Measurements from ENCODE around the gene NCKAP5L.
"Not testable (repeated sequence)": the region's sequence is repeated elsewhere in the genome, so short reads cannot be mapped to it uniquely, and the experiment has no call there.

Gene NCKAP5L

DNA sequence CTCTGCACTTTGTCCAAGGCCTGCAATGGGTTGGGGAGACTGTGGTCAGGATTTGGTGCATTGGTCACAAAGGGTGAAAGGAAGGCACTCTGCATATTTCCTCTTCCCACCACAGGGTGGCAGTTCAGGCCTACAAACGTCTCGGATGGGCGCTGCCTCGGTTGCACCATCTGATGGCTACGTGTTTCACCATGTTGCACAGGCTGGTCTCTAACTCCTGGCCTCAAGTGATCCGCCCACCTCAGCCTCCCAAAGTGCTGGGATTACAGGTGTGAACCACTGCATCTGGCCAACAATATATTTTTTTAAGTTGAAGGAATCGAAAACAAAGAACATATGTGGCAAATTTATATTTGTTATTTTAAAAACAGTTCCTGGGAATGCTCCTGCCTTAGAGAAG, 51.8 kb downstream of the NCKAP5L start:
- in situ Hi-C loops (cut with HindIII; ENCODE audit: low sequenced_read_pairs), result no loop called here
- peak; percentile 43 for DNase-seq (ENCODE audit: low read depth)
- TF ChIP-seq CTCF (IDR thresholded peaks at IDR 0.05; ENCODE audit: low read depth, low read length, missing control alignments), result peak; percentile 75
- H3K4me3 ChIP-seq (ENCODE audit: low read depth, low read length), result no peak overlapping the region

GRCh38 chr12:49773102-49773501, 55.1 kb downstream of the NCKAP5L start:
- H3K4me3 ChIP-seq (ENCODE audit: low read depth, low read length); DNase-seq (ENCODE audit: low read depth); in situ Hi-C loops (cut with HindIII; ENCODE audit: low sequenced_read_pairs): not testable (repeated sequence)

DNA sequence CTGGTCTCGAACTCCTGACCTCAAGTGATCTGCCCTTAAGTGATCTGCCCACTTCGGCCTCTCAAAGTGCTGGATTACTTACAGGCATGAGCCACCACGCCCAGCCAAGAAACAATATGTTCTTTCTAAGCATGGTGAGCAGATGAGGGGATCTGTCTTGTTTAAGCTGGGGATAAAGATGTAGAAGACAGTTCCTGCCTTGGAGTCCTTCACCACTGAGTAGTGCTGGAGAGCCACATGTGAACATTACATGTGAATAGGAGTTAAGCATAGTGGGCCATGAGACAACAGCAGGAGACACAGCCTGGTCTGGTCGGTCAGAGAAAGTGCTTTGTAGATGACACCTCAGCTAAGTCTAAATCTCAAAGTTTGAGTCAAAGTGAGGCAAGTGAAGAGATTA, 60.9 kb downstream of the NCKAP5L start:
- in situ Hi-C loops (cut with HindIII; ENCODE audit: low sequenced_read_pairs), result loop anchor here (10.0 kb wide), 1 partner anchor 47 kb away; no protein-coding TSS in a partner anchor
- H3K4me3 ChIP-seq (ENCODE audit: low read depth, low read length), result no peak overlapping the region
- no peak for TF ChIP-seq CTCF (IDR thresholded peaks at IDR 0.05; ENCODE audit: low read depth, low read length, missing control alignments)
- DNase-seq (ENCODE audit: low read depth), result no peak

GRCh38 chr12:49766115-49766455, 62.1 kb downstream of the NCKAP5L start:
- in situ Hi-C loops (cut with HindIII; ENCODE audit: low sequenced_read_pairs), result loop anchor here (10.0 kb wide), 1 partner anchor 49 kb away; no protein-coding TSS in a partner anchor
- DNase-seq (ENCODE audit: low read depth), result no peak
- TF ChIP-seq CTCF (IDR thresholded peaks at IDR 0.05; ENCODE audit: low read depth, low read length, missing control alignments), result no peak
- no peak overlapping the region for H3K4me3 ChIP-seq (ENCODE audit: low read depth, low read length)

DNA sequence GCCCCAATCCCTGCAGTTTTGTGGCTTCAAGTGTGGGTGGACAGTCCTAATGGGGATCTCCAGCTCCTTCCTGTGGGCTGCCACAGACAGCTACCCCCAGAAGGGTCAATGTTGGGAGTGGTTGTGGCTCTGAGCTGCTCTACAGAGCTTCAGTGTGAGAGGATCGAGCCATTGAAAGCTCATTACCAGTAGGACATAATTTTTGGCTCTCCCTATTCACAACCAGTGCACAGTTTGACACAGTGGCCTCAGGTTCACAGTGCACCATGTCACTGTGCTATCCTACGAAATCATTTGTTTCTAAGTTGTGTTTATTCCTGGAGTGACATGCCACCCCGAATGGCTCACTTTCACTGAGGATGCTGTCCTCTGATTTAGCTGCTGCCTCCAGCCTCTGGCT, 64.1 kb downstream of the NCKAP5L start:
- DNase-seq (ENCODE audit: low read depth), result no peak
- no peak for TF ChIP-seq CTCF (IDR thresholded peaks at IDR 0.05; ENCODE audit: low read depth, low read length, missing control alignments)
- in situ Hi-C loops (cut with HindIII; ENCODE audit: low sequenced_read_pairs), result loop anchor here (10.0 kb wide), 1 partner anchor 51 kb away; no protein-coding TSS in a partner anchor
- no peak overlapping the region for H3K4me3 ChIP-seq (ENCODE audit: low read depth, low read length)

DNA sequence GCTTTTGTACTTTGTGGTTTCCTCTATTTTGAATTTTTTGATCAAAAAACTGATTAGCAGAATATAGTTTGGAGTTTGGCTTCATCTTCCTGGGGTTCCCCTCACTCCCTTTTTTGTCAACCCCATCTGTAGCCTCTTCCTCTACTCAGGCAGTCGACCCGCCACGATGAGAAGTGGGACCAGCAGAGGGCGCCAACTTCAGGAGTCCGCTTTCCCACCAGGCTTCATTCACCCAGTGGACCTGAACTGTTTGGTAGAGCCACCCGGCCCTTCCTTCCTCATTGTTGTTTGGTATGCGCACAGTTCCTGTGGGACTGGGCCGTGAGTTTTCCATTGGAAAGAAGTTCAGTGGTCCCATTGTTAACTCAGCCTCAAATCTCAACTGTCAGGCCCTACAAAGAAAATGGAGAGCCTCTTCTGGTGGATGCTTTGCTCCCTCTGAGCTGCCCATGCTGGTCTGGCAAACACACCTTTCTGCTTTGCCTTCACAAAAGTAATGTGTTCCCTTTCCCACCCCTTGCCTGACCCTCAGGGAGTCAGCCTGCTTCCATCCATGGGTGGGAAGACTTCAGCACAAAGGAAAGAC, 65.1 kb downstream of the NCKAP5L start:
- H3K4me3 ChIP-seq (ENCODE audit: low read depth, low read length), result no peak overlapping the region
- DNase-seq (ENCODE audit: low read depth), result no peak
- in situ Hi-C loops (cut with HindIII; ENCODE audit: low sequenced_read_pairs), result loop anchor here (10.0 kb wide), 1 partner anchor 52 kb away; no protein-coding TSS in a partner anchor
- TF ChIP-seq CTCF (IDR thresholded peaks at IDR 0.05; ENCODE audit: low read depth, low read length, missing control alignments), result peak; percentile 78

DNA sequence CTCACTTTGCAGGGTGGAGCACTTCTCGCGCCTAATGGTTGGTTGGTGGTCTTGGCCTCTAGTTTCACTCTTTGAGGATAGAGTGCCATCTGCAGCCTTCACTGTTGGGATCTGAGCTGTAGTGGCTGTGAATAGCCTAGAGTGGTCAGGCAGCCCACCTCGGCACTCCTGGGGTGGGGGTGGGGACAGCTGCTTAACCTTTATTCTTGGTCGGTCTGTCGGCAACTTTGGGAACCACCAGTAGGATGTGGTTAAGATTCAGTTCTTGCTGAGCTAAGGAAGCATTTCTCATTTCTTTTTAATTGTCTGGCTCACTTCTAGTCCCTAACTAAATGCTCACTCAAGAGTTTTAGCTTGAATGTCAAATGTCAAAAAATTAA, 65.8 kb downstream of the NCKAP5L start:
- in situ Hi-C loops (cut with HindIII; ENCODE audit: low sequenced_read_pairs), result loop anchor here (10.0 kb wide), 1 partner anchor 52 kb away; no protein-coding TSS in a partner anchor
- no peak for DNase-seq (ENCODE audit: low read depth)
- H3K4me3 ChIP-seq (ENCODE audit: low read depth, low read length), result no peak overlapping the region
- no peak for TF ChIP-seq CTCF (IDR thresholded peaks at IDR 0.05; ENCODE audit: low read depth, low read length, missing control alignments)
